Measurements from ENCODE around the gene ARHGAP22. TPM values are rescaled to one million over a fixed set of nuclear protein-coding genes. Genes with fewer than 3 reads are reported as not detected.

ARHGAP22 gene
- total RNA-seq, 4 donors from 2014 or later, result 0.26 to 3.6 (median 3.0) TPM; not detected in 1

GRCh38 chr10:48456808-48457761, 147.8 kb downstream of the ARHGAP22 start:
- no peaks in the 10 kb centered on the region for H3K9me3 ChIP-seq
- no peak for DNase-seq
- TF ChIP-seq POLR2A (IDR thresholded peaks at IDR 0.05) (no peak), CTCF (IDR thresholded peaks at IDR 0.05) (no peak)
- no peak overlapping the region for H3K4me3 ChIP-seq
- H3K27ac ChIP-seq, result no peak overlapping the region
- intact Hi-C loops (cut with DNase I; ENCODE audit: low total_unique reads), result no loop called here
- no peaks in the 10 kb centered on the region for H3K27me3 ChIP-seq
- no peaks in the 10 kb centered on the region for H3K4me1 ChIP-seq
- H3K36me3 ChIP-seq, result no peaks in the 10 kb centered on the region

DNA sequence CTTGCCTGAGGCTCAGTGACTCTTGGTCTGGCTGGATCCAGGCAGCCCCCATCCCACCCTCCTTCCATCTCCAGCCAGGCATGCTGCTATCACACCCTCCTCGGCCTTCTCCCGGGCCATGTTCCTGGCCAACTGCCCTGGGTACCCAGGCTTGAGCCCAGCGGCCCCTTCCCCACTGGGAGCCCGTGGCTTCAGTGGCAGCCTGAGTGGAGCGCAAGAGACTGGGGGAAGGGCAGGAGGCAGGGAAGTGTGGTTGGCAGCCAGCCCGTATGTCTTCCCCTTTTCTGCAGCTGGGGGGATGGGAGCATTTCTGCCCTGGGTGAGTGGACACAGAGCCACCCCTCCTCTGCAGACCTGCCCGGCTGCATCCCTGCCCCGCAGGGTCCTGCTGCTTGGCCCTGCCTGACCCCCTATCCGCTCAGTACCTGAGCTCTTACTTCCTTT, 148.5 kb downstream of the ARHGAP22 start:
- Histone ChIP-seq H3K36me3 (no peaks in the 10 kb centered on the region), H3K9me3 (no peaks in the 10 kb centered on the region), H3K4me3 (no peak overlapping the region), H3K27me3 (no peaks in the 10 kb centered on the region), H3K4me1 (no peaks in the 10 kb centered on the region), H3K27ac (no peak overlapping the region)
- no peak for TF ChIP-seq CTCF (IDR thresholded peaks at IDR 0.05)
- no peak for TF ChIP-seq POLR2A (IDR thresholded peaks at IDR 0.05)
- no peak for DNase-seq
- intact Hi-C loops (cut with DNase I; ENCODE audit: low total_unique reads), result no loop called here

GRCh38 chr10:48455392-48456151, 149.3 kb downstream of the ARHGAP22 start:
- no peaks in the 10 kb centered on the region for H3K27me3 ChIP-seq
- H3K9me3 ChIP-seq, result no peaks in the 10 kb centered on the region
- no peaks in the 10 kb centered on the region for H3K36me3 ChIP-seq
- no peak overlapping the region for H3K4me3 ChIP-seq
- TF ChIP-seq POLR2A (IDR thresholded peaks at IDR 0.05), result no peak
- no peak for TF ChIP-seq CTCF (IDR thresholded peaks at IDR 0.05)
- no peak overlapping the region for H3K27ac ChIP-seq
- no peak for DNase-seq
- H3K4me1 ChIP-seq, result no peaks in the 10 kb centered on the region
- intact Hi-C loops (cut with DNase I; ENCODE audit: low total_unique reads), result no loop called here

- TF ChIP-seq POLR2A (IDR thresholded peaks at IDR 0.05) (no peak), CTCF (IDR thresholded peaks at IDR 0.05) (no peak)
- Histone ChIP-seq H3K9me3 (no peaks in the 10 kb centered on the region), H3K27me3 (no peaks in the 10 kb centered on the region), H3K36me3 (no peaks in the 10 kb centered on the region), H3K4me3 (no peak overlapping the region), H3K27ac (no peak overlapping the region), H3K4me1 (no peaks in the 10 kb centered on the region)
- no peak for DNase-seq
- intact Hi-C loops (cut with DNase I; ENCODE audit: low total_unique reads), result no loop called here
Observed at GRCh38 chr10:48455055-48455391, 149.8 kb downstream of the ARHGAP22 start.
